Measurements from ENCODE around the gene IMMT. TPM values are rescaled to one million over a fixed set of nuclear protein-coding genes. Genes with fewer than 3 reads are reported as not detected.

Gene IMMT
- total and polyA plus RNA-seq, 9 of the 15 experiments (the other 6 are each of a cell fraction or from before 2014, with no cell fraction given) = 119 to 294 (median 140) TPM

DNA sequence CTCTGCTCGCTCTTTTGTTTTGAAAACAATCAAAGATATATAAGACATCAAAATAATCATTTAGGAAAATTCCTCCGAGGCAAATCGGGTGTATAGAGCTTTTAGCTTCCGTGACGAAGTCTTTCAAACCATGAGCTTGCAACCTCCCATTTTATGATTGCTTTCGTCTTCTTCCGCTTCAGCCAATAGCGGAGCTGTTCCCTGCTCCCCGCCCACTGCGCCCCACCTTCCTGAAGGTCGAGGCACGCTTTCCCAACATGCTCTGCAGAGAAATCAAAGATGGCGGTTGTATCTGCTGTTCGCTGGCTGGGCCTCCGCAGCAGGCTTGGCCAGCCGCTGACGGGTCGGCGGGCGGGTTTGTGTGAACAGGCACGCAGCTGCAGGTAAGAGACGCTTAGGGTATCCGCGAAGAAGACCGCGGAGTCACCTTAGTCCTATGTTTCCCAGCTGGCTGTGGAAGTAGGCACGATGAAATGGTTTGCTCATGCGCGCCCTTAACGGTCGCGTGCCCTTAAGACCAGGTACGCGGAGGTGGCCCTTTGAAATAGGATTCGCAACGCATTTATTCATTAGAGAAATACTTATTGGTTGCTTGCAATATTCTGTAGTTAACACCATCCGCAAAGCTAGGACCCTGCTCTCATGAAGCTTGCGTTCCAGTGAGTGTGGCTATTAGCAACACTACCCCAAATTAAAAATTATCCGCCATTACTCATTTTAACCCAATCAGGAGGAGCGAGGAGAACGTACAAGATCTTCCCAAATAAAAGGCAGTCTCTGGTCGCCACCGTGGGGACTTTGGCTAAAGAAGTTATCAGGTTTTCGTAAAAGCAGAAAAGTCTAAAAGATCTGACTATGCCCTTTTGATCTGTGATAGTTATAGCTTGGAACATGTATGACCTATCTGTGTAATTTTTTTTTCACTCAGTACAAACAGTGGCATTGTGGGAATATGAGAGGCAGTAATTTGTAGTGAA is 89.0 kb downstream of the IMMT start, which contains the start of gene PTCD3 (continued):
- TF ChIP-seq, protein P1, sequence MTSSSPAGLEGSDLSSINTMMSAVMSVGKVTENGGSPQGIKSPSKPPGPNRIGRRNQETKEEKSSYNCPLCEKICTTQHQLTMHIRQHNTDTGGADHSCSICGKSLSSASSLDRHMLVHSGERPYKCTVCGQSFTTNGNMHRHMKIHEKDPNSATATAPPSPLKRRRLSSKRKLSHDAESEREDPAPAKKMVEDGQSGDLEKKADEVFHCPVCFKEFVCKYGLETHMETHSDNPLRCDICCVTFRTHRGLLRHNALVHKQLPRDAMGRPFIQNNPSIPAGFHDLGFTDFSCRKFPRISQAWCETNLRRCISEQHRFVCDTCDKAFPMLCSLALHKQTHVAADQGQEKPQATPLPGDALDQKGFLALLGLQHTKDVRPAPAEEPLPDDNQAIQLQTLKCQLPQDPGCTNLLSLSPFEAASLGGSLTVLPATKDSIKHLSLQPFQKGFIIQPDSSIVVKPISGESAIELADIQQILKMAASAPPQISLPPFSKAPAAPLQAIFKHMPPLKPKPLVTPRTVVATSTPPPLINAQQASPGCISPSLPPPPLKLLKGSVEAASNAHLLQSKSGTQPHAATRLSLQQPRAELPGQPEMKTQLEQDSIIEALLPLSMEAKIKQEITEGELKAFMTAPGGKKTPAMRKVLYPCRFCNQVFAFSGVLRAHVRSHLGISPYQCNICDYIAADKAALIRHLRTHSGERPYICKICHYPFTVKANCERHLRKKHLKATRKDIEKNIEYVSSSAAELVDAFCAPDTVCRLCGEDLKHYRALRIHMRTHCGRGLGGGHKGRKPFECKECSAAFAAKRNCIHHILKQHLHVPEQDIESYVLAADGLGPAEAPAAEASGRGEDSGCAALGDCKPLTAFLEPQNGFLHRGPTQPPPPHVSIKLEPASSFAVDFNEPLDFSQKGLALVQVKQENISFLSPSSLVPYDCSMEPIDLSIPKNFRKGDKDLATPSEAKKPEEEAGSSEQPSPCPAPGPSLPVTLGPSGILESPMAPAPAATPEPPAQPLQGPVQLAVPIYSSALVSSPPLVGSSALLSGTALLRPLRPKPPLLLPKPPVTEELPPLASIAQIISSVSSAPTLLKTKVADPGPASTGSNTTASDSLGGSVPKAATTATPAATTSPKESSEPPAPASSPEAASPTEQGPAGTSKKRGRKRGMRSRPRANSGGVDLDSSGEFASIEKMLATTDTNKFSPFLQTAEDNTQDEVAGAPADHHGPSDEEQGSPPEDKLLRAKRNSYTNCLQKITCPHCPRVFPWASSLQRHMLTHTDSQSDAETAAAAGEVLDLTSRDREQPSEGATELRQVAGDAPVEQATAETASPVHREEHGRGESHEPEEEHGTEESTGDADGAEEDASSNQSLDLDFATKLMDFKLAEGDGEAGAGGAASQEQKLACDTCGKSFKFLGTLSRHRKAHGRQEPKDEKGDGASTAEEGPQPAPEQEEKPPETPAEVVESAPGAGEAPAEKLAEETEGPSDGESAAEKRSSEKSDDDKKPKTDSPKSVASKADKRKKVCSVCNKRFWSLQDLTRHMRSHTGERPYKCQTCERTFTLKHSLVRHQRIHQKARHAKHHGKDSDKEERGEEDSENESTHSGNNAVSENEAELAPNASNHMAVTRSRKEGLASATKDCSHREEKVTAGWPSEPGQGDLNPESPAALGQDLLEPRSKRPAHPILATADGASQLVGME (CRISPR knock-in tag; IDR thresholded peaks at IDR 0.05) = peak; percentile 17; the same call in 1 of the 2 replicates
- no peak for TF ChIP-seq ZBTB7A (IDR thresholded peaks at IDR 0.05; ENCODE audit: borderline replicate concordance, control insufficient read depth, low read depth, low read length)
- TF ChIP-seq, protein P2, sequence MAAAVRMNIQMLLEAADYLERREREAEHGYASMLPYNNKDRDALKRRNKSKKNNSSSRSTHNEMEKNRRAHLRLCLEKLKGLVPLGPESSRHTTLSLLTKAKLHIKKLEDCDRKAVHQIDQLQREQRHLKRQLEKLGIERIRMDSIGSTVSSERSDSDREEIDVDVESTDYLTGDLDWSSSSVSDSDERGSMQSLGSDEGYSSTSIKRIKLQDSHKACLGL (CRISPR knock-in tag; IDR thresholded peaks at IDR 0.05; ENCODE audit: borderline replicate concordance, poor library complexity, severe bottlenecking) = no peak
- TF ChIP-seq, protein P3, sequence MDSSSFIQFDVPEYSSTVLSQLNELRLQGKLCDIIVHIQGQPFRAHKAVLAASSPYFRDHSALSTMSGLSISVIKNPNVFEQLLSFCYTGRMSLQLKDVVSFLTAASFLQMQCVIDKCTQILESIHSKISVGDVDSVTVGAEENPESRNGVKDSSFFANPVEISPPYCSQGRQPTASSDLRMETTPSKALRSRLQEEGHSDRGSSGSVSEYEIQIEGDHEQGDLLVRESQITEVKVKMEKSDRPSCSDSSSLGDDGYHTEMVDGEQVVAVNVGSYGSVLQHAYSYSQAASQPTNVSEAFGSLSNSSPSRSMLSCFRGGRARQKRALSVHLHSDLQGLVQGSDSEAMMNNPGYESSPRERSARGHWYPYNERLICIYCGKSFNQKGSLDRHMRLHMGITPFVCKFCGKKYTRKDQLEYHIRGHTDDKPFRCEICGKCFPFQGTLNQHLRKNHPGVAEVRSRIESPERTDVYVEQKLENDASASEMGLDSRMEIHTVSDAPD (CRISPR knock-in tag; IDR thresholded peaks at IDR 0.05) = no peak
- TF ChIP-seq, protein P4, sequence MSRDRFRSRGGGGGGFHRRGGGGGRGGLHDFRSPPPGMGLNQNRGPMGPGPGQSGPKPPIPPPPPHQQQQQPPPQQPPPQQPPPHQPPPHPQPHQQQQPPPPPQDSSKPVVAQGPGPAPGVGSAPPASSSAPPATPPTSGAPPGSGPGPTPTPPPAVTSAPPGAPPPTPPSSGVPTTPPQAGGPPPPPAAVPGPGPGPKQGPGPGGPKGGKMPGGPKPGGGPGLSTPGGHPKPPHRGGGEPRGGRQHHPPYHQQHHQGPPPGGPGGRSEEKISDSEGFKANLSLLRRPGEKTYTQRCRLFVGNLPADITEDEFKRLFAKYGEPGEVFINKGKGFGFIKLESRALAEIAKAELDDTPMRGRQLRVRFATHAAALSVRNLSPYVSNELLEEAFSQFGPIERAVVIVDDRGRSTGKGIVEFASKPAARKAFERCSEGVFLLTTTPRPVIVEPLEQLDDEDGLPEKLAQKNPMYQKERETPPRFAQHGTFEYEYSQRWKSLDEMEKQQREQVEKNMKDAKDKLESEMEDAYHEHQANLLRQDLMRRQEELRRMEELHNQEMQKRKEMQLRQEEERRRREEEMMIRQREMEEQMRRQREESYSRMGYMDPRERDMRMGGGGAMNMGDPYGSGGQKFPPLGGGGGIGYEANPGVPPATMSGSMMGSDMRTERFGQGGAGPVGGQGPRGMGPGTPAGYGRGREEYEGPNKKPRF (IDR thresholded peaks at IDR 0.05; ENCODE audit: low read depth, low read length) = no peak
- no peak for TF ChIP-seq KHSRP (IDR thresholded peaks at IDR 0.05)
- TF ChIP-seq ASH1L (IDR thresholded peaks at IDR 0.05; ENCODE audit: borderline replicate concordance, low read depth, partially characterized antibody) = peak; percentile 87
- no peak for TF ChIP-seq FOXJ3 (CRISPR knock-in tag; IDR thresholded peaks at IDR 0.05)
- no peak for TF ChIP-seq HEY1 (CRISPR knock-in tag; IDR thresholded peaks at IDR 0.05; ENCODE audit: borderline replicate concordance)
- TF ChIP-seq, protein P5, sequence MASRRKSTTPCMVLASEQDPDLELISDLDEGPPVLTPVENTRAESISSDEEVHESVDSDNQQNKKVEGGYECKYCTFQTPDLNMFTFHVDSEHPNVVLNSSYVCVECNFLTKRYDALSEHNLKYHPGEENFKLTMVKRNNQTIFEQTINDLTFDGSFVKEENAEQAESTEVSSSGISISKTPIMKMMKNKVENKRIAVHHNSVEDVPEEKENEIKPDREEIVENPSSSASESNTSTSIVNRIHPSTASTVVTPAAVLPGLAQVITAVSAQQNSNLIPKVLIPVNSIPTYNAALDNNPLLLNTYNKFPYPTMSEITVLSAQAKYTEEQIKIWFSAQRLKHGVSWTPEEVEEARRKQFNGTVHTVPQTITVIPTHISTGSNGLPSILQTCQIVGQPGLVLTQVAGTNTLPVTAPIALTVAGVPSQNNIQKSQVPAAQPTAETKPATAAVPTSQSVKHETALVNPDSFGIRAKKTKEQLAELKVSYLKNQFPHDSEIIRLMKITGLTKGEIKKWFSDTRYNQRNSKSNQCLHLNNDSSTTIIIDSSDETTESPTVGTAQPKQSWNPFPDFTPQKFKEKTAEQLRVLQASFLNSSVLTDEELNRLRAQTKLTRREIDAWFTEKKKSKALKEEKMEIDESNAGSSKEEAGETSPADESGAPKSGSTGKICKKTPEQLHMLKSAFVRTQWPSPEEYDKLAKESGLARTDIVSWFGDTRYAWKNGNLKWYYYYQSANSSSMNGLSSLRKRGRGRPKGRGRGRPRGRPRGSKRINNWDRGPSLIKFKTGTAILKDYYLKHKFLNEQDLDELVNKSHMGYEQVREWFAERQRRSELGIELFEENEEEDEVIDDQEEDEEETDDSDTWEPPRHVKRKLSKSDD (conservative IDR thresholded peaks at IDR 0.05; ENCODE audit: low read length) = 0 out of 2 replicates have a peak, but pooled peaks have one; percentile 27
- TF ChIP-seq STAT5B (CRISPR knock-in tag; IDR thresholded peaks at IDR 0.05) = no peak
- TF ChIP-seq ZNF699 (CRISPR knock-in tag; IDR thresholded peaks at IDR 0.05; ENCODE audit: insufficient replicate concordance) = no peak

Measured in K562 (cell line).